GM12878 (cell line): Measurements from ENCODE around the gene NT5C3B.

Experiments
- HDAC2 ChIP-seq: fragments of 200-600 bp; sonication (generic); IDR thresholded peaks from 2 replicates; pipeline ENCODE4 v1.6.1; 2017
- MAX ChIP-seq: IDR thresholded peaks from 2 replicates; pipeline ENCODE4 v1.6.1; 2012; ENCODE audit warnings: low read depth, low read length, improper control_type of control experiment
- MXI1 ChIP-seq: fragments of 150-350 bp; IDR thresholded peaks from 2 replicates; pipeline ENCODE4 v1.6.1; 2011; ENCODE audit warnings: low read depth, mild to moderate bottlenecking, inconsistent platforms, low read length, improper control_type of control experiment

- TF ChIP-seq MXI1 (no peak), MAX (no peak), HDAC2 (no peak)
Measured at GRCh38 chr17:41823141-41823524, 12.9 kb downstream of the NT5C3B start.
